MM.1S (cell line): Measurements from ENCODE around the gene SLC38A10.

Source experiments
- DNase-seq: peaks from one replicate; pipeline ENCODE4 v3.0.0-alpha.2; 2015
- H2AFZ ChIP-seq: fragments of 300-600 bp; sonication (generic); 2 replicates; pipeline ENCODE4 v1.6.0; 2016; ENCODE audit warnings: antibody characterized with exemption, low read length
- H3F3A ChIP-seq: fragments of 300-600 bp; sonication (generic); 2 replicates; pipeline ENCODE4 v1.6.1; 2016; ENCODE audit warnings: mild to moderate bottlenecking, antibody characterized with exemption, low read length, moderate library complexity, mixed read lengths; ENCODE audit not compliant: insufficient read depth
- H3K27ac ChIP-seq: fragments of 300-600 bp; sonication (generic); 2 replicates; pipeline ENCODE4 v1.5.1; 2016; ENCODE audit warnings: mild to moderate bottlenecking, low read length
- H3K27me3 ChIP-seq: fragments of 300-600 bp; sonication (generic); replicated peaks from 2 replicates; pipeline ENCODE4 v1.6.0; 2016; ENCODE audit warnings: low read length; ENCODE audit not compliant: insufficient read depth
- H3K36me3 ChIP-seq: fragments of 300-600 bp; sonication (generic); replicated peaks from 2 replicates; pipeline ENCODE4 v1.6.1; 2016; ENCODE audit warnings: mild to moderate bottlenecking, low read length, mixed read lengths; ENCODE audit not compliant: insufficient read depth
- H3K4me1 ChIP-seq: fragments of 300-600 bp; sonication (generic); 2 replicates; pipeline ENCODE4 v1.6.1; 2016; ENCODE audit warnings: low read length, mixed read lengths
- H3K4me2 ChIP-seq: fragments of 300-600 bp; sonication (generic); 2 replicates; pipeline ENCODE4 v1.6.0; 2016; ENCODE audit warnings: low read depth, low read length
- H3K4me3 ChIP-seq: fragments of 300-600 bp; sonication (generic); 2 replicates; pipeline ENCODE4 v1.5.1; 2016; ENCODE audit warnings: low read length, mixed read lengths
- H3K79me2 ChIP-seq: fragments of 300-600 bp; sonication (generic); 2 replicates; pipeline ENCODE4 v1.6.1; 2016; ENCODE audit warnings: mixed run types, low read length, mixed read lengths
- H3K9ac ChIP-seq: fragments of 300-600 bp; sonication (generic); 2 replicates; pipeline ENCODE4 v1.6.1; 2016; ENCODE audit warnings: low read length, mixed read lengths
- H3K9me2 ChIP-seq: fragments of 300-600 bp; sonication (generic); replicated peaks from 2 replicates; pipeline ENCODE4 v1.6.1; 2016; ENCODE audit warnings: mild to moderate bottlenecking, low read length, mixed read lengths; ENCODE audit not compliant: insufficient read depth
- H3K9me3 ChIP-seq: fragments of 300-600 bp; sonication (generic); replicated peaks from 2 replicates; pipeline ENCODE4 v1.6.1; 2016; ENCODE audit warnings: mild to moderate bottlenecking, low read length, mixed read lengths; ENCODE audit not compliant: insufficient read depth
- H4K20me1 ChIP-seq: fragments of 300-600 bp; sonication (generic); 2 replicates; pipeline ENCODE4 v1.6.1; 2016; ENCODE audit warnings: mild to moderate bottlenecking, low read length, moderate library complexity, mixed read lengths; ENCODE audit not compliant: insufficient read depth
- CTCF ChIP-seq: fragments of 300-600 bp; sonication (generic); IDR thresholded peaks from 2 replicates; pipeline ENCODE4 v1.5.1; 2016; ENCODE audit warnings: antibody characterized with exemption, low read length, mixed read lengths
- EZH2 ChIP-seq: fragments of 300-600 bp; sonication (generic); optimal IDR thresholded peaks from 2 replicates; pipeline ENCODE3; 2017; ENCODE audit warnings: low read depth, mild to moderate bottlenecking, antibody characterized with exemption, low read length, mixed read lengths
- EZH2phosphoT487 ChIP-seq: fragments of 300-600 bp; sonication (generic); IDR thresholded peaks from 2 replicates; pipeline ENCODE4 v1.6.1; 2018; ENCODE audit warnings: antibody characterized with exemption, low read length

Gene SLC38A10

GRCh38 chr17:81252326-81252986 lies 42.7 kb downstream of the SLC38A10 start:
- Histone ChIP-seq H3K79me2 (no peaks in the 10 kb centered on the region), H3K4me1 (no peaks in the 10 kb centered on the region), H3K9me2 (no peaks in the 10 kb centered on the region), H3K9ac (no peak overlapping the region), H3K36me3 (no peaks in the 10 kb centered on the region; the same call in 1 of the 2 replicates), H3K27ac (no peak overlapping the region), H3K9me3 (no peaks in the 10 kb centered on the region), H3K4me2 (no peak overlapping the region), H3K27me3 (no peaks in the 10 kb centered on the region), H3K4me3 (no peak overlapping the region), H3F3A (no peaks in the 10 kb centered on the region), H4K20me1 (no peaks in the 10 kb centered on the region), H2AFZ (no peak overlapping the region)
- no peak for TF ChIP-seq EZH2phosphoT487
- no peak for TF ChIP-seq EZH2
- no peak for TF ChIP-seq CTCF
- no peak for DNase-seq

- H3K27me3 ChIP-seq, result no peaks in the 10 kb centered on the region
- DNase-seq, result no peak
- H4K20me1 ChIP-seq, result no peaks in the 10 kb centered on the region
- H3K9me2 ChIP-seq, result no peaks in the 10 kb centered on the region
- no peak overlapping the region for H2AFZ ChIP-seq
- H3K36me3 ChIP-seq, result no peaks in the 10 kb centered on the region; the same call in 1 of the 2 replicates
- H3F3A ChIP-seq, result no peaks in the 10 kb centered on the region
- no peak overlapping the region for H3K27ac ChIP-seq
- no peaks in the 10 kb centered on the region for H3K79me2 ChIP-seq
- TF ChIP-seq EZH2phosphoT487 (no peak), CTCF (no peak), EZH2 (no peak)
- H3K4me3 ChIP-seq, result no peak overlapping the region
- no peak overlapping the region for H3K4me2 ChIP-seq
- no peaks in the 10 kb centered on the region for H3K9me3 ChIP-seq
- no peaks in the 10 kb centered on the region for H3K4me1 ChIP-seq
- H3K9ac ChIP-seq, result no peak overlapping the region
Measured at GRCh38 chr17:81251709-81252301, 43.3 kb downstream of the SLC38A10 start.

GRCh38 chr17:81251094-81251708 lies 43.9 kb downstream of the SLC38A10 start:
- TF ChIP-seq CTCF, result no peak
- TF ChIP-seq EZH2phosphoT487, result no peak
- no peak for TF ChIP-seq EZH2
- H3K79me2 ChIP-seq, result no peaks in the 10 kb centered on the region
- no peaks in the 10 kb centered on the region for H3K9me2 ChIP-seq
- no peak overlapping the region for H3K27ac ChIP-seq
- no peaks in the 10 kb centered on the region for H3K9me3 ChIP-seq
- H3K4me3 ChIP-seq, result no peak overlapping the region
- DNase-seq, result no peak
- H3K4me2 ChIP-seq, result no peak overlapping the region
- H3K27me3 ChIP-seq, result no peaks in the 10 kb centered on the region
- no peaks in the 10 kb centered on the region for H4K20me1 ChIP-seq
- no peaks in the 10 kb centered on the region for H3F3A ChIP-seq
- H2AFZ ChIP-seq, result no peak overlapping the region
- H3K9ac ChIP-seq, result no peak overlapping the region
- no peaks in the 10 kb centered on the region; the same call in 1 of the 2 replicates for H3K36me3 ChIP-seq
- H3K4me1 ChIP-seq, result no peaks in the 10 kb centered on the region
